ENCODE data around the gene UBR7. TPM values are rescaled to one million over a fixed set of nuclear protein-coding genes. Genes with fewer than 3 reads are reported as not detected.

UBR7 gene
- total RNA-seq, 1 donor from 2014 or later: 19.5 TPM

DNA sequence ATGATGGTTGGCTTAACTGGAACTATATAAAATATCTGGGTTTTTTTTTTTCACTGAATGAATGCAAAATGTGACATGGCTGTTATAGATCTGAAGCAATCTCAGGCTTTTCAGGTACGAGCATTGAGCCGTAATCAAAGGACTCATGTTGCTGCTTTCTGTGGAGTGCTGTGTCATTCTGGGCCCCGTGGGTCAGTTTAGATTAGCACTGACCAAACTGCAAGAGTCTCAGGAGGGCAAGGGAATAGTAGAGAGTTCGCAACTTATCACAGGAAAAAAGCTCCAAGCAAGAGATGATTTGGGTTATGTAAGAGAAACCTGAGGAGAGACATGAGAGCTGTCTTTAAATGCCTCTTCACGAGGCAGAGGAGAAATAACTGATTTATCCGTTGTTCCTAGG, 59.1 kb downstream of the UBR7 start:
- H3K9me3 Mint-ChIP-seq: no peaks in the 10 kb centered on the region
- CTCF ChIA-PET: no interaction called here
- intact Hi-C loops (cut with micrococcal nuclease): no loop called here
- DNase-seq (no peak), ATAC-seq (ENCODE audit: low read depth) (no peak)
- peaks cover 41% of the 10 kb centered on the region for H3K36me3 Mint-ChIP-seq (ENCODE audit: low read depth)
- no peak for TF ChIP-seq CTCF (IDR thresholded peaks at IDR 0.05)
- POLR2A ChIA-PET: interaction anchor here (0.6 to 0.7 kb wide), 2 partner anchors 15 to 103 kb away, joined by 3 to 6 read pairs; no protein-coding TSS in a partner anchor
- peaks cover 5% of the 10 kb centered on the region for H3K4me1 Mint-ChIP-seq
- H3K27ac Mint-ChIP-seq: no peak overlapping the region
- no peak overlapping the region for H3K4me3 Mint-ChIP-seq
- no peaks in the 10 kb centered on the region for H3K27me3 Mint-ChIP-seq

GRCh38 chr14:93267149-93267711, 60.2 kb downstream of the UBR7 start:
- ChIA-PET POLR2A (no interaction called here), CTCF (no interaction called here)
- no peak overlapping the region for H3K4me3 Mint-ChIP-seq
- no peaks in the 10 kb centered on the region for H3K9me3 Mint-ChIP-seq
- H3K4me1 Mint-ChIP-seq: peaks cover 5% of the 10 kb centered on the region
- peaks cover 43% of the 10 kb centered on the region for H3K36me3 Mint-ChIP-seq (ENCODE audit: low read depth)
- ATAC-seq (ENCODE audit: low read depth) (no peak), DNase-seq (no peak)
- no peaks in the 10 kb centered on the region for H3K27me3 Mint-ChIP-seq
- TF ChIP-seq CTCF (IDR thresholded peaks at IDR 0.05): no peak
- intact Hi-C loops (cut with micrococcal nuclease): no loop called here
- no peak overlapping the region for H3K27ac Mint-ChIP-seq

- CTCF ChIA-PET: no interaction called here
- POLR2A ChIA-PET: no interaction called here
These were observed 61.4 kb downstream of the UBR7 start for GRCh38 chr14:93268406-93268805.

GRCh38 chr14:93269341-93270068, 62.4 kb downstream of the UBR7 start:
- no peak for DNase-seq
- ChIA-PET POLR2A (interaction anchor here (0.6 kb wide), 1 partner anchor 46 kb away, joined by 3 read pairs; no protein-coding TSS in a partner anchor), CTCF (no interaction called here)
- no peak for ATAC-seq (ENCODE audit: low read depth)
- Mint-ChIP-seq H3K9me3 (no peaks in the 10 kb centered on the region), H3K4me1 (peaks cover 1% of the 10 kb centered on the region), H3K4me3 (no peak overlapping the region), H3K27ac (no peak overlapping the region), H3K27me3 (no peaks in the 10 kb centered on the region), H3K36me3 (ENCODE audit: low read depth) (peaks cover 36% of the 10 kb centered on the region)
- no peak for TF ChIP-seq CTCF (IDR thresholded peaks at IDR 0.05)
- intact Hi-C loops (cut with micrococcal nuclease): no loop called here

More at GRCh38 chr14:93268406-93268805, 61.4 kb downstream of the UBR7 start:
- no peak for DNase-seq
- no peak overlapping the region for H3K27ac Mint-ChIP-seq
- H3K36me3 Mint-ChIP-seq (ENCODE audit: low read depth): peaks cover 36% of the 10 kb centered on the region
- TF ChIP-seq CTCF (IDR thresholded peaks at IDR 0.05): no peak
- H3K27me3 Mint-ChIP-seq: no peaks in the 10 kb centered on the region
- no peaks in the 10 kb centered on the region for H3K9me3 Mint-ChIP-seq
- ATAC-seq (ENCODE audit: low read depth): no peak
- intact Hi-C loops (cut with micrococcal nuclease): no loop called here
- no peak overlapping the region for H3K4me3 Mint-ChIP-seq
- peaks cover 5% of the 10 kb centered on the region for H3K4me1 Mint-ChIP-seq

- ChIA-PET POLR2A (no interaction called here), CTCF (no interaction called here)
- peaks cover 1% of the 10 kb centered on the region for H3K4me1 Mint-ChIP-seq
- ATAC-seq (ENCODE audit: low read depth): no peak
- DNase-seq: no peak
- TF ChIP-seq CTCF (IDR thresholded peaks at IDR 0.05): no peak
- H3K27ac Mint-ChIP-seq: no peak overlapping the region
- H3K27me3 Mint-ChIP-seq: no peaks in the 10 kb centered on the region
- no peak overlapping the region for H3K4me3 Mint-ChIP-seq
- H3K9me3 Mint-ChIP-seq: no peaks in the 10 kb centered on the region
- peaks cover 36% of the 10 kb centered on the region for H3K36me3 Mint-ChIP-seq (ENCODE audit: low read depth)
- intact Hi-C loops (cut with micrococcal nuclease): no loop called here
These were observed 64.1 kb downstream of the UBR7 start for GRCh38 chr14:93271111-93271510.

Measured in activated B cell treated with CpG ODN at 0.5 μM for 24 hours (primary cell).